ENCODE results near the gene PGM1. TPM values are rescaled to one million over a fixed set of nuclear protein-coding genes. Genes with fewer than 3 reads are reported as not detected.

PGM1 gene
- total and polyA plus RNA-seq, 2 of the 13 experiments (the other 11 are each of a cell fraction or from before 2014, with no cell fraction given): 51.6 to 105 TPM

DNA sequence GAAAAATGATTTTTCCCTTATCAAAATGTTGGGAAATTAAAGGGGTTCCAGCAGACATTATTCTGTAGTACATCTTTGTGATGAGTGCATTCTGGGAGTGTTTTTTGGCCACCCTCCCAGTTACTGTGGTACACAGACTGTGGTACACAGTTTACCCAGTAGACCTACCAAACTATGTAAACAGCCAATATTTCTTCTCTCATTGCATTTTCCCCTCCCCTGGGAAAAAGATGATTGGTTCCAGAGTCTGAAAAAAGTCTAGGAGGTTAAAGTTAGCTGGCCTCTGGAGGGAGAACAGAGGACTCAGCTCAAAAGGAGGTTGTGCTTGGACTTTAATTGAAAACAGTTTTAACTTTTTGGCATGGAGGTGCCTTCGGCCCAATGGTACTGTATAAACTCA is 42.5 kb downstream of the PGM1 start (continued):
- TF ChIP-seq, protein P1, sequence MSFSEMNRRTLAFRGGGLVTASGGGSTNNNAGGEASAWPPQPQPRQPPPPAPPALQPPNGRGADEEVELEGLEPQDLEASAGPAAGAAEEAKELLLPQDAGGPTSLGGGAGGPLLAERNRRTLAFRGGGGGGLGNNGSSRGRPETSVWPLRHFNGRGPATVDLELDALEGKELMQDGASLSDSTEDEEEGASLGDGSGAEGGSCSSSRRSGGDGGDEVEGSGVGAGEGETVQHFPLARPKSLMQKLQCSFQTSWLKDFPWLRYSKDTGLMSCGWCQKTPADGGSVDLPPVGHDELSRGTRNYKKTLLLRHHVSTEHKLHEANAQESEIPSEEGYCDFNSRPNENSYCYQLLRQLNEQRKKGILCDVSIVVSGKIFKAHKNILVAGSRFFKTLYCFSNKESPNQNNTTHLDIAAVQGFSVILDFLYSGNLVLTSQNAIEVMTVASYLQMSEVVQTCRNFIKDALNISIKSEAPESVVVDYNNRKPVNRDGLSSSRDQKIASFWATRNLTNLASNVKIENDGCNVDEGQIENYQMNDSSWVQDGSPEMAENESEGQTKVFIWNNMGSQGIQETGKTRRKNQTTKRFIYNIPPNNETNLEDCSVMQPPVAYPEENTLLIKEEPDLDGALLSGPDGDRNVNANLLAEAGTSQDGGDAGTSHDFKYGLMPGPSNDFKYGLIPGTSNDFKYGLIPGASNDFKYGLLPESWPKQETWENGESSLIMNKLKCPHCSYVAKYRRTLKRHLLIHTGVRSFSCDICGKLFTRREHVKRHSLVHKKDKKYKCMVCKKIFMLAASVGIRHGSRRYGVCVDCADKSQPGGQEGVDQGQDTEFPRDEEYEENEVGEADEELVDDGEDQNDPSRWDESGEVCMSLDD (CRISPR knock-in tag; IDR thresholded peaks at IDR 0.05; ENCODE audit: borderline replicate concordance): no peak

DNA sequence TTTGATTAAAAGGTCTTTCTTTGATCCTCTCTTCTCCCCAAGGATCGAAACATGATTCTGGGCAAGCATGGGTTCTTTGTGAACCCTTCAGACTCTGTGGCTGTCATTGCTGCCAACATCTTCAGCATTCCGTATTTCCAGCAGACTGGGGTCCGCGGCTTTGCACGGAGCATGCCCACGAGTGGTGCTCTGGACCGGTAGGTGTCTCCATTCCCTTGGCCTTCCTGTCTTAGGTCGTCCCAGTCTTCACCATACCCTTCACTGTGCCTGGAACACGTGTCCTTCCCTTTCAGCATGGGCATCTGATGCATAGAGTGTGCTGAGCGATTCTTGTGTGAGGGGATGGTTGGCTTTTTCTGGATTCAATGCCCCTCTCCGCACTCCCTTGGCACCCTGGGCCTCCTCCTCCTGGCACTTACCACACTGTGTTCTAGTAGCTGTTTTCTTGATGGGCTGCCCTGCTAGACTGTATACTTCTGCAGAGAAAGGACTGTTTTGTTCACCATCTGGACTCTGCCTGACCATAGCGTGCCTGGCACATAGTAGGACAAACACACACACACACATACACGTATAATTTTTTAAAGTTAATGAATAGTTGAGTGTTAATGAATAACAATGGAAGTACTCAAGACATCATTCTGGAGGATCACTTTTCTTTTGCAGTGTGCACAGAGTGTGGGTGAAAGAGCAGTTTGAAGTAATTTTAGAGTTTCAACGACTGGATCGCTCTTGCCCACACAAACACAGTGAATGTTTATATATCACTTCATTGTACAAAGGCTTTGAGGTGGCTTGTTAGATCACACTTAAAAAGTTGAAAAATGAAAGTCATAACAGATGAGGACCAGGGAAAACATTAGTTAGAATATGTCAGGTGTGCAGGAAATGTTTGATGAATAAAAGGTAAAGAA is 43.2 kb downstream of the PGM1 start:
- 96% methylated on average over 15 of the region's 15 CpGs for WGBS (ENCODE audit: low lambda C conversion rate)
- CTCF ChIA-PET (ENCODE audit: low intra/inter-chr PET ratio, low total read pairs): no interaction called here
- no peak for TF ChIP-seq ZNF367 (CRISPR knock-in tag; IDR thresholded peaks at IDR 0.05; ENCODE audit: borderline replicate concordance)
- TF ChIP-seq, protein P2, sequence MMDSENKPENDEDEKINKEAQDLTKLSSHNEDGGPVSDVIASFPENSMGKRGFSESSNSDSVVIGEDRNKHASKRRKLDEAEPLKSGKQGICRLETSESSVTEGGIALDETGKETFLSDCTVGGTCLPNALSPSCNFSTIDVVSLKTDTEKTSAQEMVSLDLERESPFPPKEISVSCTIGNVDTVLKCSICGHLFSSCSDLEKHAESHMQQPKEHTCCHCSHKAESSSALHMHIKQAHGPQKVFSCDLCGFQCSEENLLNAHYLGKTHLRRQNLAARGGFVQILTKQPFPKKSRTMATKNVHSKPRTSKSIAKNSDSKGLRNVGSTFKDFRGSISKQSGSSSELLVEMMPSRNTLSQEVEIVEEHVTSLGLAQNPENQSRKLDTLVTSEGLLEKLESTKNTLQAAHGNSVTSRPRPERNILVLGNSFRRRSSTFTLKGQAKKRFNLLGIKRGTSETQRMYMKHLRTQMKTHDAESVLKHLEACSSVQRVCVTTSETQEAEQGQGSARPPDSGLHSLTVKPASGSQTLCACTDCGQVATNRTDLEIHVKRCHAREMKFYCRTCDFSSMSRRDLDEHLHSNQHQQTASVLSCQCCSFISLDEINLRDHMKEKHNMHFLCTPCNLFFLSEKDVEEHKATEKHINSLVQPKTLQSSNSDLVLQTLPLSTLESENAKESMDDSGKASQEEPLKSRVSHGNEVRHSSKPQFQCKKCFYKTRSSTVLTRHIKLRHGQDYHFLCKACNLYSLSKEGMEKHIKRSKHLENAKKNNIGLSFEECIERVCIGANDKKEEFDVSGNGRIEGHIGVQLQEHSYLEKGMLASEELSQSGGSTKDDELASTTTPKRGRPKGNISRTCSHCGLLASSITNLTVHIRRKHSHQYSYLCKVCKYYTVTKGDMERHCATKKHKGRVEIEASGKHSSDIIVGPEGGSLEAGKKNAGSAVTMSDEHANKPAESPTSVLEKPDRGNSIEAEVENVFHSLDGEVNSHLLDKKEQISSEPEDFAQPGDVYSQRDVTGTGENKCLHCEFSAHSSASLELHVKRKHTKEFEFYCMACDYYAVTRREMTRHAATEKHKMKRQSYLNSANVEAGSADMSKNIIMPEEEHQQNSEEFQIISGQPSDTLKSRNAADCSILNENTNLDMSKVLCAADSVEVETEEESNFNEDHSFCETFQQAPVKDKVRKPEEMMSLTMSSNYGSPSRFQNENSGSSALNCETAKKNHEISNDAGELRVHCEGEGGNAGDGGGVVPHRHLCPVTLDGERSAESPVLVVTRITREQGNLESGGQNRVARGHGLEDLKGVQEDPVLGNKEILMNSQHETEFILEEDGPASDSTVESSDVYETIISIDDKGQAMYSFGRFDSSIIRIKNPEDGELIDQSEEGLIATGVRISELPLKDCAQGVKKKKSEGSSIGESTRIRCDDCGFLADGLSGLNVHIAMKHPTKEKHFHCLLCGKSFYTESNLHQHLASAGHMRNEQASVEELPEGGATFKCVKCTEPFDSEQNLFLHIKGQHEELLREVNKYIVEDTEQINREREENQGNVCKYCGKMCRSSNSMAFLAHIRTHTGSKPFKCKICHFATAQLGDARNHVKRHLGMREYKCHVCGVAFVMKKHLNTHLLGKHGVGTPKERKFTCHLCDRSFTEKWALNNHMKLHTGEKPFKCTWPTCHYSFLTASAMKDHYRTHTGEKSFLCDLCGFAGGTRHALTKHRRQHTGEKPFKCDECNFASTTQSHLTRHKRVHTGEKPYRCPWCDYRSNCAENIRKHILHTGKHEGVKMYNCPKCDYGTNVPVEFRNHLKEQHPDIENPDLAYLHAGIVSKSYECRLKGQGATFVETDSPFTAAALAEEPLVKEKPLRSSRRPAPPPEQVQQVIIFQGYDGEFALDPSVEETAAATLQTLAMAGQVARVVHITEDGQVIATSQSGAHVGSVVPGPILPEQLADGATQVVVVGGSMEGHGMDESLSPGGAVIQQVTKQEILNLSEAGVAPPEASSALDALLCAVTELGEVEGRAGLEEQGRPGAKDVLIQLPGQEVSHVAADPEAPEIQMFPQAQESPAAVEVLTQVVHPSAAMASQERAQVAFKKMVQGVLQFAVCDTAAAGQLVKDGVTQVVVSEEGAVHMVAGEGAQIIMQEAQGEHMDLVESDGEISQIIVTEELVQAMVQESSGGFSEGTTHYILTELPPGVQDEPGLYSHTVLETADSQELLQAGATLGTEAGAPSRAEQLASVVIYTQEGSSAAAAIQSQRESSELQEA (CRISPR knock-in tag; IDR thresholded peaks at IDR 0.05; ENCODE audit: not compliant biosample characterization): no peak
- TF ChIP-seq, protein P3, sequence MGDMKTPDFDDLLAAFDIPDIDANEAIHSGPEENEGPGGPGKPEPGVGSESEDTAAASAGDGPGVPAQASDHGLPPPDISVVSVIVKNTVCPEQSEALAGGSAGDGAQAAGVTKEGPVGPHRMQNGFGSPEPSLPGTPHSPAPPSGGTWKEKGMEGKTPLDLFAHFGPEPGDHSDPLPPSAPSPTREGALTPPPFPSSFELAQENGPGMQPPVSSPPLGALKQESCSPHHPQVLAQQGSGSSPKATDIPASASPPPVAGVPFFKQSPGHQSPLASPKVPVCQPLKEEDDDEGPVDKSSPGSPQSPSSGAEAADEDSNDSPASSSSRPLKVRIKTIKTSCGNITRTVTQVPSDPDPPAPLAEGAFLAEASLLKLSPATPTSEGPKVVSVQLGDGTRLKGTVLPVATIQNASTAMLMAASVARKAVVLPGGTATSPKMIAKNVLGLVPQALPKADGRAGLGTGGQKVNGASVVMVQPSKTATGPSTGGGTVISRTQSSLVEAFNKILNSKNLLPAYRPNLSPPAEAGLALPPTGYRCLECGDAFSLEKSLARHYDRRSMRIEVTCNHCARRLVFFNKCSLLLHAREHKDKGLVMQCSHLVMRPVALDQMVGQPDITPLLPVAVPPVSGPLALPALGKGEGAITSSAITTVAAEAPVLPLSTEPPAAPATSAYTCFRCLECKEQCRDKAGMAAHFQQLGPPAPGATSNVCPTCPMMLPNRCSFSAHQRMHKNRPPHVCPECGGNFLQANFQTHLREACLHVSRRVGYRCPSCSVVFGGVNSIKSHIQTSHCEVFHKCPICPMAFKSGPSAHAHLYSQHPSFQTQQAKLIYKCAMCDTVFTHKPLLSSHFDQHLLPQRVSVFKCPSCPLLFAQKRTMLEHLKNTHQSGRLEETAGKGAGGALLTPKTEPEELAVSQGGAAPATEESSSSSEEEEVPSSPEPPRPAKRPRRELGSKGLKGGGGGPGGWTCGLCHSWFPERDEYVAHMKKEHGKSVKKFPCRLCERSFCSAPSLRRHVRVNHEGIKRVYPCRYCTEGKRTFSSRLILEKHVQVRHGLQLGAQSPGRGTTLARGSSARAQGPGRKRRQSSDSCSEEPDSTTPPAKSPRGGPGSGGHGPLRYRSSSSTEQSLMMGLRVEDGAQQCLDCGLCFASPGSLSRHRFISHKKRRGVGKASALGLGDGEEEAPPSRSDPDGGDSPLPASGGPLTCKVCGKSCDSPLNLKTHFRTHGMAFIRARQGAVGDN (CRISPR knock-in tag; IDR thresholded peaks at IDR 0.05): peak; percentile 24; the same call in 1 of the 2 replicates
- TF ChIP-seq ZKSCAN1 (IDR thresholded peaks at IDR 0.05; ENCODE audit: low read length): peak; percentile 81

More for the DNA sequence above, 43.2 kb downstream of the PGM1 start:
- H3K79me2 ChIP-seq (ENCODE audit: insufficient read depth, low read length): no peaks in the 10 kb centered on the region
- no peak for DNase-seq (ENCODE audit: low spot score)
- intact Hi-C loops (cut with micrococcal nuclease; ENCODE audit: unreplicated experiment): no loop called here
- H3K9me3 ChIP-seq (ENCODE audit: low read length): no peaks in the 10 kb centered on the region
- peaks cover 72% of the 10 kb centered on the region for H3K4me1 ChIP-seq (ENCODE audit: insufficient read depth, low read length)
- peaks cover 19 to 63% of the 10 kb centered on the region in 2 experiments for H3K36me3 ChIP-seq (replicated peaks in 1 of 2; ENCODE audit: control insufficient read depth in 1 of 2, insufficient read depth in 2 of 2, low read length in 2 of 2)
- in situ Hi-C loops (cut with HindIII; ENCODE audit: extremely low pct_ligation_motif_present, low pct_unique_long_range_greater_than_20kb): no loop called here
- H2AFZ ChIP-seq (ENCODE audit: low read length): no peak overlapping the region
- no peak for FAIRE-seq
- no TSS peak for BruUV-seq (replicated peaks)
- POLR2A ChIA-PET: no interaction called here
- H3K4me2 ChIP-seq (ENCODE audit: low read depth, low read length): no peak overlapping the region
- no peaks in the 10 kb centered on the region for H3K27me3 ChIP-seq (ENCODE audit: control insufficient read depth in 1 of 2, insufficient read depth in 2 of 2, low read length in 2 of 2)
- H4K20me1 ChIP-seq (ENCODE audit: insufficient read depth, low read length): no peaks in the 10 kb centered on the region
- H3K27ac ChIP-seq (ENCODE audit: extremely low read length, insufficient read depth, low read length): no peak overlapping the region
- no peak overlapping the region for H3K9ac ChIP-seq (ENCODE audit: insufficient read depth, low read depth, low read length)
- H3K4me3 ChIP-seq (replicated peaks in 1 of 3; ENCODE audit: insufficient read depth in 1 of 3, low read depth in 2 of 3, low read length in 3 of 3): no peak overlapping the region
- no peak for ATAC-seq

Measured in HepG2 (cell line).